Stimulated activated CD4-positive, alpha-beta T cell treated with anti-CD3 and anti-CD28 coated beads, Interleukin-4, amount 100 ng/mL, for 1 hour (primary cell): ENCODE measurements around the gene IRF3.

Source experiments
- DNase-seq: peaks from one replicate; pipeline ENCODE4 v3.0.0-alpha.2; 2020

IRF3 gene

GRCh38 chr19:49665351-49666119 lies at the start of gene IRF3, which contains the start of gene BCL2L12:
TSS of gene IRF3 (minus strand) at chr19:49665857. CDS start at chr19:49664838, 1,019 bp downstream.
TSS of gene BCL2L12 (plus strand) at chr19:49665933. CDS start at chr19:49666693, 760 bp downstream.
- DNase-seq: peak; percentile 99

- DNase-seq: no peak
These were observed 47.7 kb upstream of the IRF3 start for GRCh38 chr19:49713236-49713845.

GRCh38 chr19:49712397-49712859 lies 46.8 kb upstream of the IRF3 start:
- no peak for DNase-seq

GRCh38 chr19:49710372-49710951 lies 44.8 kb upstream of the IRF3 start:
- no peak for DNase-seq

GRCh38 chr19:49705919-49706318 lies 40.3 kb upstream of the IRF3 start:
- no peak for DNase-seq

GRCh38 chr19:49704888-49705642 lies 39.4 kb upstream of the IRF3 start:
- no peak for DNase-seq

- no peak for DNase-seq
These were observed 35.7 kb upstream of the IRF3 start for GRCh38 chr19:49701271-49701786.

- no peak for DNase-seq
These were observed 34.9 kb upstream of the IRF3 start for GRCh38 chr19:49700563-49700962.

GRCh38 chr19:49699364-49699763 lies 33.7 kb upstream of the IRF3 start:
- DNase-seq: no peak

- no peak for DNase-seq
These were observed 31.2 kb upstream of the IRF3 start for GRCh38 chr19:49696865-49697264.

GRCh38 chr19:49696115-49696514 lies 30.5 kb upstream of the IRF3 start:
- DNase-seq: no peak

- no peak for DNase-seq
These were observed 26.5 kb upstream of the IRF3 start for GRCh38 chr19:49692147-49692506.

- DNase-seq: peak; percentile 45
These were observed 25.8 kb upstream of the IRF3 start for GRCh38 chr19:49691243-49692146.

GRCh38 chr19:49690656-49691242 lies 25.1 kb upstream of the IRF3 start, which contains the start of gene CPT1C:
TSS of gene CPT1C (plus strand) at chr19:49691116. CDS start at chr19:49692253, 1,137 bp downstream.
- DNase-seq: peak; percentile 58

- DNase-seq: no peak
These were observed 24.5 kb upstream of the IRF3 start for GRCh38 chr19:49690079-49690655.

- peak; percentile 56 for DNase-seq
These were observed 23.7 kb upstream of the IRF3 start, which contains the start of gene ADM5 for GRCh38 chr19:49689133-49690078. TSS of gene ADM5 (plus strand) at chr19:49689594. CDS start at chr19:49689838, 244 bp downstream.

- DNase-seq: no peak
These were observed 23.0 kb upstream of the IRF3 start for GRCh38 chr19:49688531-49689132.

- DNase-seq: no peak
These were observed 22.1 kb upstream of the IRF3 start for GRCh38 chr19:49687566-49688316.
